ENCODE data around the gene PROCA1. TPM values are rescaled to one million over a fixed set of nuclear protein-coding genes. Genes with fewer than 3 reads are reported as not detected.

Gene PROCA1
- total and polyA plus RNA-seq, 2 of the 13 experiments (the other 11 are each of a cell fraction or from before 2014, with no cell fraction given): 0.73 to 1.5 TPM

GRCh38 chr17:28725660-28726225, 14.1 kb upstream of the PROCA1 start (continued):
- TF ChIP-seq ZBTB42 (CRISPR knock-in tag; IDR thresholded peaks at IDR 0.05) (peak; percentile 42; the same call in 1 of the 2 replicates), ZNF781 (CRISPR knock-in tag; IDR thresholded peaks at IDR 0.05; ENCODE audit: borderline replicate concordance, not compliant biosample characterization) (no peak), ZNF451 (CRISPR knock-in tag; IDR thresholded peaks at IDR 0.05) (no peak; the same call in 1 of the 2 replicates), DBP (CRISPR knock-in tag; IDR thresholded peaks at IDR 0.05; ENCODE audit: not compliant biosample characterization) (no peak), SRF (IDR thresholded peaks at IDR 0.05; ENCODE audit: low read depth, low read length) (no peak), ATF5 (CRISPR knock-in tag; IDR thresholded peaks at IDR 0.05; ENCODE audit: low read depth) (no peak), POLR2AphosphoS2 (IDR thresholded peaks at IDR 0.05; ENCODE audit: low read depth, low read length) (no peak; the same call in 1 of the 2 replicates), PBX2 (CRISPR knock-in tag; IDR thresholded peaks at IDR 0.05) (no peak), ZNF326 (CRISPR knock-in tag; IDR thresholded peaks at IDR 0.05; ENCODE audit: borderline replicate concordance) (no peak), CBFB (CRISPR knock-in tag; IDR thresholded peaks at IDR 0.05) (peak; percentile 57; the same call in 1 of the 2 replicates), ZMYM2 (CRISPR knock-in tag; IDR thresholded peaks at IDR 0.05) (no peak), DMAP1 (CRISPR knock-in tag; IDR thresholded peaks at IDR 0.05) (peak; percentile 69; the same call in 1 of the 2 replicates), PAWR (CRISPR knock-in tag; IDR thresholded peaks at IDR 0.05; ENCODE audit: borderline replicate concordance) (no peak), ZNF292 (CRISPR knock-in tag; IDR thresholded peaks at IDR 0.05; ENCODE audit: borderline replicate concordance, low read depth) (no peak), NKX3-1 (CRISPR knock-in tag; IDR thresholded peaks at IDR 0.05) (peak; percentile 40; the same call in 1 of the 2 replicates), RAD21 (CRISPR knock-in tag; IDR thresholded peaks at IDR 0.05) (peak; percentile 68), SOX5 (CRISPR knock-in tag; IDR thresholded peaks at IDR 0.05; ENCODE audit: borderline replicate concordance) (peak; percentile 32; the same call in 1 of the 2 replicates), ZFP36 (IDR thresholded peaks at IDR 0.05; ENCODE audit: borderline replicate concordance, low read depth, low read length, partially characterized antibody) (no peak), RFX1 (IDR thresholded peaks at IDR 0.05) (no peak), ZNF782 (CRISPR knock-in tag; IDR thresholded peaks at IDR 0.05; ENCODE audit: borderline replicate concordance) (0 out of 2 replicates have a peak, but pooled peaks have one; percentile 26), GTF2F1 (IDR thresholded peaks at IDR 0.05; ENCODE audit: low read length) (no peak), FOXO1 (CRISPR knock-in tag; IDR thresholded peaks at IDR 0.05) (peak; percentile 67), FOSL2 (CRISPR knock-in tag; IDR thresholded peaks at IDR 0.05) (peak; percentile 5; the same call in 1 of the 2 replicates), ZNF101 (CRISPR knock-in tag; IDR thresholded peaks at IDR 0.05; ENCODE audit: borderline replicate concordance, low read depth) (no peak), ZNF740 (CRISPR knock-in tag; IDR thresholded peaks at IDR 0.05) (peak; percentile 73; the same call in 1 of the 2 replicates), CHCHD3 (CRISPR knock-in tag; IDR thresholded peaks at IDR 0.05) (no peak), ZFP82 (CRISPR knock-in tag; IDR thresholded peaks at IDR 0.05; ENCODE audit: borderline replicate concordance) (no peak), ATRX (CRISPR knock-in tag; IDR thresholded peaks at IDR 0.05; ENCODE audit: borderline replicate concordance) (no peak), ZFP62 (CRISPR knock-in tag; IDR thresholded peaks at IDR 0.05) (no peak)

Measured in HepG2 (cell line).